Epidermal melanocyte (primary cell): ENCODE results near the gene DBT.
"Not testable (repeated sequence)": the region's sequence is repeated elsewhere in the genome, so short reads cannot be mapped to it uniquely, and the experiment has no call there.

Experiments
- DNase-seq: peaks from one replicate; pipeline ENCODE4 v3.0.0; 2011; ENCODE audit warnings: low spot score; ENCODE audit not compliant: insufficient read length

DBT gene

GRCh38 chr1:100249537-100250257 is at the start of gene DBT:
TSS of gene DBT (minus strand) at chr1:100249834. CDS start at chr1:100249820, 14 bp downstream.
- DNase-seq = peak; percentile 97

- DNase-seq = no peak
Measured at GRCh38 chr1:100298512-100298911, 48.9 kb upstream of the DBT start.

DNA sequence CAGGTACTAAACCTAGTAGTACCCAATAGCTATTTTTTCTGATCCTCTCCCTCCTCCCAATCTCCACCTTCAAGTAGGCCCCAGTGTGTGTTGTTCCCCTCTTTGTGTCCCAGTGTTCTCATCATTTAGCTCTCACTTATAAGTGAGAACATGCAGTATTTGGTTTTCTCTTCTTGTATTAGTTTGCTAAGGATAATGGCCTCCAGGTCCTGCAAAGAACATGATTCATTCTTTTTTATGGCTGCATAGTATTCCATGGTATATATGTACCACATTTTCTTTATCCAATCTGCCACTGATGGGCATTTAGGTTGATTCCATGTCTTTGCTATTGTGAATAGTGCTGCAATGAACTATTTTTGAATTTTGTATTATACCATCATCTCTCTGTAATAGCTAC is 47.4 kb upstream of the DBT start:
- DNase-seq = not testable (repeated sequence)

DNA sequence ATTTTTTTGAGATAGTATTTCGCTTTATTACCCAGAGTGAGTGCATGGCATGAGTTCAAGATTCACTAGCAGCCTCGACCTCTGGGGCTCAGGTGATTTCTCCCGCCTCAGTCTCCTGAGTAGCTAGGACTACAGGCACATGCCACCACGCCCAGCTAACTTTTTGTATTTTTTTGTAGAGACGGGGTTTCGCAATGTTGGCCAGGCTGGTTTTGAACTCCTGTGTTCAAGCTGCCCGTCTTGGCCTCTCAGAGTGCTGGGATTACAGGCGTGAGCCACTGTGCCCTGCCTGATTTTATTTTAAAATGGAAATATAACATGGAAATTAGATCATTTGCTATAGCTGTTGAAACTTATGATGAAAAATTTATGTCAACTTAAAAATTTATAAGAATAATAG is 46.5 kb upstream of the DBT start:
- no peak for DNase-seq

- DNase-seq = no peak
Measured at GRCh38 chr1:100292711-100293110, 43.1 kb upstream of the DBT start.

DNA sequence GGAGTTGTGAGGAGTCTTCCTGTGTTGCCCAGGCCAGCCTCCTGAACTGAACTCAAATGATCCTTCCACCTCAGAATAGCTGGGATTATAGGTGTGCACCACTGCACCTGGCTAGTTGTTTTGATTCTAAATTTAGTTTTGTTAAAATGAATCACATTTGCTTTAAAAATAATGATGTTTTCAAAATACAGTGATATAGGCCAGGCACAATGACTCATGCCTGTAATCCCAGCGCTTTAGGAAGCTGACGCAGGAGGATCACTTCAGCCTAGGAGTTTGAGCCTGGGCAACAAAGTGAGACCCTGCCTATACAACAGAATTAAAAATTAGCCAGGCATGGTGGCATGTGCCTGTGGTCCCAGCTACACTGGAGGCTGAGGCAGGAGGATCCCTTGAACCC is 40.7 kb upstream of the DBT start:
- DNase-seq = no peak

DNA sequence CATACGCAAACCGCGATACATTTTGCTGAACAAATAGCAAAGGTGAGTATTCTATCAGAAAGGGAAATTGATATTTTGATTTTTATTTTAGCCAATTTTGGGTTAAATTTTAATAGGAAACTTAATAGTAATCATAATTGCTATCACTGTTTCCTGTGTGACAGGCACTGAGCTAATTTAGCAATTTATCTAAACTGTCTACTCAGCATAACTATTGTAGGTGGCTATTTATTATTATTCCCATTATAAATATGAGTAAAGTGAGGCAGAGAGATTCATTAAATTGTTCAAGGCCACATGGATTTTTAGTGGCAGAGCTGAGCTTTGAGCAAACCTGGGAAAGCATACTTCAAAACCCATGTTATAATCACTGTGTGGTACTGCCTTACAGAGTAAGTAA is 37.5 kb upstream of the DBT start:
- no peak for DNase-seq

GRCh38 chr1:100284591-100284990 is 35.0 kb upstream of the DBT start:
- no peak for DNase-seq

DNA sequence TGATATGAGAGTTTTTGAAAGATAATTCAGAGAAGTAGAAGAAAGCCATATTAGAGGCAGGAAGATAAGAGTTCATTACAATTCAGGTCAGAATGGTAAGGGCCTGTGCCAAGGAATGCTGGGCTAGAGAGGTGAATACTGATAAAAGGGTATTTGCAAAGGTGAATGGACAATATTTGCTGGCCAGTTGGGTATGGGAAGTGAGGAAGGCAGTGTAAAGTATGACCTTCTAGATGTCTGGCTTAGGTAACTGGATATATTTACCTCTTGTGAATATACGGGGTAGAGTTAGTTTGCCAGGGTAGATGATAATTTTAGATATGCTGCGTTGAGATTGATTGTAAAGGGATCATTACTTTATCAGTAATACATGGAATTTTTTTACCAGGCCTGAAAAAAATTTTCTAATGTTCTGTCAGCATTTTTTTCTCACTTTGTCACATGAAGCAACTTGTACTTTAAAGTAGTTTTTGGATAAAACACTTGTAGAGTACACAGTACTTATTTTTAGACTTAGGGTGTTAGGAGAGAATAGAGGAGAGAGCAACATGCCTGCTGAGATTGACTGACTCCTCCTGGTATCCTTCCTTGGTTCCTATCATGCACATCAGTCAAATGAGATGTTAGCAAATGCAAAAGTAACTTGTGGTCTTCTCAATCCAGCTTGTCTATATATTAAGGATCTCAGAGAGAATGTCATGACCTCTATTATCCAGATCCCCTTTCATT is 30.5 kb upstream of the DBT start:
- DNase-seq = no peak

- no peak for DNase-seq
Measured at GRCh38 chr1:100279358-100279923, 29.8 kb upstream of the DBT start.

GRCh38 chr1:100277866-100278265 is 28.2 kb upstream of the DBT start:
- DNase-seq = no peak

DNA sequence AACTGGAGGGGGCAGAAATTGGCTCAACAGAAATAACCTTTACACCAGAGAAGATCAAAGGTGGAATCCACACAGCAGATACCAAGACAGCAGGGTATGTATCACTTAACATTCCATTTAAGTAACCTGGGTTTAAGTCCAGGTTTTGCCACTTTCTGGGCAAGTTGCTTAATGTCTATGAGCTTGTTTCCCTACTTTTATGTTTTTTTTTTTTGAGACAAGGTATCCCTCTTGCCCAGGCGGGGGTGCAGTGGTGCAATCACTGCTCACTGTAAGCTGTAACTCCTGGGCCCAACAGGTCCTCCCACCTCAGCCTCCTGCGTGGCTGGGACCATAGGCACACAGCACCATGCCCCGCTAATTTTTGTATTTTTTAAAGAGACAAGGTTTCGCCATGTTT is 18.6 kb upstream of the DBT start:
- DNase-seq = no peak

- no peak for DNase-seq
Measured at GRCh38 chr1:100267284-100267683, 17.6 kb upstream of the DBT start.

DNA sequence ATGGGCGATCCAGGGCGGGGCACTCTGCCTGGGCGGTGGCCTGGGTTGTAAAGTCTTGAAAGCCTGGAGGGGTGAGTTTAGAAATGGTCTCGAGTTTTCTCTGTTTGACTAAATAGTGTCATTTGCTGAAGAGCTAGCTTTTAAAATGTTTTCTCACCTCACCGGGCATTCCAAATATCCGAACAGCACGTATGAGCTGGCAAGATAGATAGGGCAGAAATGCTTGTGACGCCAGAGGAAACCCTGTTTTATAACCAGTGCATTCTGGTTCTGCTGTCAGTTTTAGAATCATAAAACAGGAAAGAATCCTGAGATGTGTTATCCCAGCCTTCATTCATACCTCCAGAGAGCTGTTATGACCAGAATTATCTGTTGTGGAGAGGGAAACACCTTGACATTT is 17.1 kb upstream of the DBT start:
- DNase-seq = no peak

- DNase-seq = peak; percentile 72
Measured at GRCh38 chr1:100265931-100266740, 16.5 kb upstream of the DBT start, which contains the start of gene RTCA. TSS of gene RTCA (plus strand) at chr1:100266216. CDS start at chr1:100266376, 160 bp downstream.

GRCh38 chr1:100265562-100265930 is 15.9 kb upstream of the DBT start:
- DNase-seq = no peak

- DNase-seq = not testable (repeated sequence)
Measured at GRCh38 chr1:100264081-100264480, 14.4 kb upstream of the DBT start.

DNA sequence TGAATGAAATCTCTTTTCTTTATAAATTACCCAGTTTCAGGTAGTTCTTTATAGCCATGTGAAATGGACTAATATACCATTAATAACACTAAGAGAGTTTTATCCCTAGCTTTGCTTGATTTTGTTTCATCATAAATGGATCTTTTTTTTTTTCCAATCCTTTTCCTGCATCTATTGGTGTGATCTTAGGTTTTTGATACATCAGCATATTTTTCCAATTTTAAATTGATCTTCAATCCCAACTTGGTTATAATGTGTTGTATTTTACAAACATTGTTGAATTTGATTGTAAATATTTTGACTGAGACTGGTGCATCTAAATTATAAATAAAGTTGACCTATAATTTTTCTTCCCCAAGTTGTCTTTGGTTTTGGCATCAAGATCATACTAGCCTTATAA is 12.1 kb upstream of the DBT start:
- no peak for DNase-seq

DNA sequence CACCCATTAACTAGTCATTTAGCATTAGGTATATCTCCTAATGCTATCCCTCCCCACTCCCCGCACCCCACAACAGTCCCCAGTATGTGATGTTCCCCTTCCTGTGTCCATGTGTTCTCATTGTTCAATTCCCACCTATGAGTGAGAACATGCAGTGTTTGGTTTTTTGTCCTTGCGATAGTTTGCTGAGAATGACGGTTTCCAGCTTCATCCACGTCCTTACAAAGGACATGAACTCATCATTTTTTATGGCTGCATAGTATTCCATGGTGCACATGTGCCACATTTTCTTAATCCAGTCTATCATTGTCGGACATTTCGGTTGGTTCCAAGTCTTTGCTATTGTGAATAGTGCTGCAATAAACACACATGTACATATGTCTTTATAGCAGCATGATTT is 8.8 kb upstream of the DBT start:
- not testable (repeated sequence) for DNase-seq

GRCh38 chr1:100256273-100256672 is 6.6 kb upstream of the DBT start:
- not testable (repeated sequence) for DNase-seq

DNA sequence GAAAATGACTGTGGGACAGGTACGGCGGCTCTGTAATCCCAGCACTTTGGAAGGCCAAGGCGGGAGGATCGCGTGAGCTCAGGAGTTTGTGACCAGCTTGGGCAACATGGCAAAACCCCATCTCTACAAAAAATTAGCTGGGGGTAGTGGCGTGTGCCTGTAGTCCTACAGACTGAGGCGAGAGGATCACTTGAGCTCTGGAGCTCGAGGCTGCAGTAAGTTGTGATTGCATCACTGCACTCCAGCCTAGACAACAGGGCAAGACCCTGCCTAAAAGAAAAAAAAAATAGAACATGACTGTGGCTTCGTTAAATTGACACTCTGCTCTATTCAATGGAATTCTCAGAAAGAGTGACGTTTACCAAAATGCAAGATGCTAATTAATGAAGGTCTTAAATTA is 3.9 kb upstream of the DBT start:
- DNase-seq = no peak

DNA sequence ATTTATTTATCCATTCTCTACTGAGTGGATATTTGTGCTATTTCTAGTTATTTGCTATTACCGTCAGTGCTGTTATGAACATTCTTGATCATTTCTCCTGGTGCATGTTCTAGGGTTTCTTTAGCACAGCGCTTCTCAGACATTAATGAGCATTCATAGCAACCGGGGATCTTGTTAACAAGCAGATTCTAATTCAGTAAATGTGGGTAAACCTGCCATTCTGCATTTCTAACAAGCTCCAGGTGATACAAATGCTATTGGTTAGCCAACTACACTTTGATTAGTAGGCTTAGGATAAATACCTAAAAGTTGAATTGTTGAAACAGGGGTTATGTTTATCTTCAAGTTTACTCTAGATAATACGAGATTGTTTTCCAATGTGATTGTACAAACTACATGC is 3.3 kb upstream of the DBT start:
- DNase-seq = no peak
